Mesendoderm (in vitro differentiated cells): ENCODE measurements around the gene ABHD18.

Source experiments
- DNase-seq: peaks from one replicate; pipeline ENCODE4 v3.0.0; 2013
- H2AK5ac ChIP-seq: 2 replicates; pipeline ENCODE4 v1.6.1; 2013; ENCODE audit warnings: low read length, inconsistent platforms
- H2BK120ac ChIP-seq: 2 replicates; pipeline ENCODE4 v1.6.1; 2013; ENCODE audit warnings: low read depth, mild to moderate bottlenecking, low read length, moderate library complexity, mixed read lengths
- H2BK15ac ChIP-seq: replicated peaks from 2 replicates; pipeline ENCODE4 v1.6.1; 2013; ENCODE audit warnings: low read depth, mild to moderate bottlenecking, moderate library complexity
- H2BK5ac ChIP-seq: 2 replicates; pipeline ENCODE4 v1.6.1; 2013; ENCODE audit warnings: low read length, inconsistent platforms
- H3K18ac ChIP-seq: 2 replicates; pipeline ENCODE4 v1.6.1; 2013; ENCODE audit warnings: mild to moderate bottlenecking, low read length, mixed read lengths
- H3K23ac ChIP-seq: one replicate; pipeline ENCODE4 v1.6.1; 2013; ENCODE audit warnings: low read length
- H3K27ac ChIP-seq: 2 replicates; pipeline ENCODE4 v1.5.1; 2013; ENCODE audit warnings: low read depth, mild to moderate bottlenecking, inconsistent platforms, low read length, moderate library complexity
- H3K27me3 ChIP-seq: 2 replicates; pipeline ENCODE4 v1.6.1; 2013; ENCODE audit warnings: low read length, control low read depth, mild to moderate bottlenecking, inconsistent platforms; ENCODE audit not compliant: insufficient read depth, poor library complexity
- H3K36me3 ChIP-seq: 2 replicates; pipeline ENCODE4 v1.6.1; 2013; ENCODE audit warnings: low read length, inconsistent platforms; ENCODE audit not compliant: control insufficient read depth, insufficient read depth
- H3K4ac ChIP-seq: one replicate; pipeline ENCODE4 v1.6.1; 2013; ENCODE audit warnings: low read depth, mild to moderate bottlenecking, low read length, moderate library complexity
- H3K4me1 ChIP-seq: 2 replicates; pipeline ENCODE4 v1.6.1; 2013; ENCODE audit warnings: low read depth, low read length, inconsistent platforms; ENCODE audit not compliant: control insufficient read depth
- H3K4me2 ChIP-seq: 2 replicates; pipeline ENCODE4 v1.6.1; 2013; ENCODE audit warnings: low read length
- H3K4me3 ChIP-seq: 2 replicates; pipeline ENCODE4 v1.5.1; 2013; ENCODE audit warnings: mild to moderate bottlenecking, low read length
- H3K56ac ChIP-seq: one replicate; pipeline ENCODE4 v1.6.1; 2013; ENCODE audit warnings: low read length
- H3K79me1 ChIP-seq: 2 replicates; pipeline ENCODE4 v1.6.1; 2013; ENCODE audit warnings: low read length, inconsistent platforms
- H3K79me2 ChIP-seq: 2 replicates; pipeline ENCODE4 v1.6.1; 2013; ENCODE audit warnings: mild to moderate bottlenecking, low read length; ENCODE audit not compliant: control insufficient read depth, insufficient read depth
- H3K9ac ChIP-seq: 2 replicates; pipeline ENCODE4 v1.6.1; 2013; ENCODE audit warnings: low read length, inconsistent platforms
- H4K5ac ChIP-seq: one replicate; pipeline ENCODE4 v1.6.1; 2013; ENCODE audit warnings: low read length
- H4K8ac ChIP-seq: one replicate; pipeline ENCODE4 v1.6.1; 2013; ENCODE audit warnings: low read depth, mild to moderate bottlenecking, control low read depth, low read length, moderate library complexity
- WGBS: extraction: QIAGEN DNeasy Blood & Tissue Kit; methylation state at CpG from one replicate; pipeline ENCODE4 v1.1.7; 2013; ENCODE audit warnings: low lambda C conversion rate, missing lambda C conversion rate; ENCODE audit not compliant: insufficient coverage; ENCODE audit errors: extremely low coverage; 5-methylcytosine and 5-hydroxymethylcytosine counted together

The ABHD18 gene

DNA sequence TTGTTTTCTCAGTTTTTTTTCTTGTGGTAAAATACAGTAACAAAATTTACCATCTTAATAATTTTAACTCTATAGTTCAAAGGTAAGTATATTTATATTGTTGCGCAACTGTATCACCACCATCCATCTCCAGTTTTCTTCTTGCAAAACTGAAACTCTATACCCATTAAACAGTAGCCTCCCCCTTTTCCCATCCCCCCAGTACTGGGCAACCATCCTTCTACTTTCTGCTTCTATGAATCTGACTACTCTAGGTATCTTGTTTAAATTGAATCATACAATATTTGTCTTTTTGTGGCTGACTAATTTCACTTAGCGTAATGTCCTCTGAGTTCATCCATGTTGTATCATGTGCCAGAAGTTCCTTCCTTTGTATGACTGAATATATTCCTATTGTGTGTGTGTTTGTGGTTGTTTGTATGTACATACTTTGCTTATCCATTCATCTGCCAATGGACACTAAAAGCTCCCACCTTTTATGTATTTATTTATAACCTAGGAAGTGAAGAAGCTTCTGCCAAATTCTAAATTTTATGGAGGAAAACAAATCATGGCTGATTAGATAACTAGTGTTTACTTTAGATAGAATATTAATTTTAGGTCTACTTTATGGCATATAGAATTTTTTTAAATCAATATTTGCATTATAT lies 10.0 kb downstream of the ABHD18 start:
- Histone ChIP-seq H4K8ac (no peak overlapping the region), H4K5ac (no peak overlapping the region), H3K36me3 (no peaks in the 10 kb centered on the region), H2AK5ac (no peak overlapping the region), H3K79me1 (no peaks in the 10 kb centered on the region), H2BK15ac (no peak overlapping the region), H2BK5ac (no peak overlapping the region), H3K79me2 (no peaks in the 10 kb centered on the region), H3K27ac (no peak overlapping the region), H3K56ac (no peak overlapping the region), H3K4ac (no peak overlapping the region), H3K4me1 (no peaks in the 10 kb centered on the region), H3K4me3 (no peak overlapping the region), H3K4me2 (no peak overlapping the region), H3K18ac (no peak overlapping the region), H2BK120ac (no peak overlapping the region), H3K23ac (no peak overlapping the region), H3K27me3 (no peaks in the 10 kb centered on the region), H3K9ac (no peak overlapping the region)
- no peak for DNase-seq
- WGBS, result no CpG with 5 or more reads among the region's 2 CpGs

DNA sequence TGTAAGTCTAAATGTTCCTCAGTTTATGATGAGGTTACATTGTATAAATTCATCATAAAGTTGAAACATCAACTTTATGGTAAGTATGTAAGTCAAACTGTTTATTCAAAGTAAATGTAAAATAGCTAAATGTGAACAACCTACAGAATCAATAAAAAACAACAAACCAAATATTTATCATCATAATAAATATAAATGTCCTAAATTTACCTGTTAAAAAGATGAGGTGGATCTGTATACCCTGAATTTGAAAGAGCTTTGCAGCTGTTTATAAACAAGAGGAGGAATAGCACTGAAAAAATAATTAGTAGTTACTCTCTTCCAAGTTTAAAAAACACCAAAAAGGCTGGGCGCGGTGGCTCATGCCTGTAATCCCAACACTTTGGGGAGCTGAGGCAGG lies 13.7 kb downstream of the ABHD18 start:
- H3K79me2 ChIP-seq, result no peaks in the 10 kb centered on the region
- no peak overlapping the region for H2BK120ac ChIP-seq
- H3K36me3 ChIP-seq, result no peaks in the 10 kb centered on the region
- H4K5ac ChIP-seq, result no peak overlapping the region
- no peak overlapping the region for H3K23ac ChIP-seq
- H4K8ac ChIP-seq, result no peak overlapping the region
- H3K4me1 ChIP-seq, result no peaks in the 10 kb centered on the region
- no peak overlapping the region for H3K27ac ChIP-seq
- H3K18ac ChIP-seq, result no peak overlapping the region
- no peak overlapping the region for H3K9ac ChIP-seq
- H2AK5ac ChIP-seq, result no peak overlapping the region
- no peak overlapping the region for H2BK5ac ChIP-seq
- no peaks in the 10 kb centered on the region for H3K27me3 ChIP-seq
- H2BK15ac ChIP-seq, result no peak overlapping the region
- no peak overlapping the region for H3K4ac ChIP-seq
- DNase-seq, result no peak
- H3K56ac ChIP-seq, result no peak overlapping the region
- no peaks in the 10 kb centered on the region for H3K79me1 ChIP-seq
- no peak overlapping the region for H3K4me2 ChIP-seq
- WGBS, result no CpG with 5 or more reads among the region's 2 CpGs
- H3K4me3 ChIP-seq, result no peak overlapping the region

DNA sequence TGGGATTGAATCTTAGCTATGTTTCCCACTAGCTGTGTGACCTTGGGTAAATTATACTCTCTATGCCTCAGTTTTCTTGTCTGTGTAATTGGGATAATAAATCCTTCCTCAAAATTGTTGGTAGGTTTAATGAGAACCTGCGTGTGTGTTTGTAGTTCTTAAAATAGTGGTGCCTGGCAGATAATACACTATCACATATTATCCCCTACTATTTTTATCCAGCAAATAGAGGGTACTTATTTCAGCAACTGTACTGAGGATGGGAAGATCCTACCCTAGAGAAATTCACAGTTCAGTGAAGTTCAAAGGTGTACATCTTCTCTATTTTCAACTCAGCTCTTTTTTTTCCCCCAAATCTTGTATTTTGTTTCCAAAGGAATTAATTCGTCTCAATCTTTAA lies 17.2 kb downstream of the ABHD18 start:
- no peak overlapping the region for H3K27ac ChIP-seq
- no peak overlapping the region for H3K18ac ChIP-seq
- H4K8ac ChIP-seq, result no peak overlapping the region
- no peaks in the 10 kb centered on the region for H3K4me1 ChIP-seq
- H4K5ac ChIP-seq, result no peak overlapping the region
- no peak overlapping the region for H3K4ac ChIP-seq
- no peak overlapping the region for H2BK5ac ChIP-seq
- H3K4me3 ChIP-seq, result no peak overlapping the region
- H3K9ac ChIP-seq, result no peak overlapping the region
- H3K4me2 ChIP-seq, result no peak overlapping the region
- H3K23ac ChIP-seq, result no peak overlapping the region
- H3K56ac ChIP-seq, result no peak overlapping the region
- H3K27me3 ChIP-seq, result no peaks in the 10 kb centered on the region
- no peak overlapping the region for H2BK15ac ChIP-seq
- no peaks in the 10 kb centered on the region for H3K36me3 ChIP-seq
- H2AK5ac ChIP-seq, result no peak overlapping the region
- WGBS, result no CpG with 5 or more reads among the region's 2 CpGs
- H3K79me1 ChIP-seq, result no peaks in the 10 kb centered on the region
- no peak for DNase-seq
- H3K79me2 ChIP-seq, result no peaks in the 10 kb centered on the region
- H2BK120ac ChIP-seq, result no peak overlapping the region

DNA sequence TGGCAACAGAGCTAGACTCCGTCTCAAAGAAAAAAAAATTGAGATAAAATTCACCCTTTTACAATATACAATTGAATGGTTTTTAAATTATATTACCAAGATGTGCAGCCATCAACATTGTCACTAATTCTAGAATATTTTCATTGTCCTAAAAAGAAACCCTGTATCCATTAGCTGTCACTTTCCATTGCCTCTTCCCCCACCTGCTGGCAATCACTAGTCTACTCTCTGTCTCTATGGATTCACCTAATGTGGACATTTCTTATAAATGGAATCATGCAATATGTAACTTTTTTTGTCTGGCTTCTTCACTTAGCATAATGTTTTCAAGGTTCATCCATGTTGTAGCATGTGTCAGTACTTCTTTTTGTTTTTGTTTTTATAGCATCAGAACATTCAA lies 20.8 kb downstream of the ABHD18 start:
- no peak overlapping the region for H4K8ac ChIP-seq
- no peak overlapping the region for H3K23ac ChIP-seq
- H2BK5ac ChIP-seq, result no peak overlapping the region
- no peak overlapping the region for H4K5ac ChIP-seq
- no CpG with 5 or more reads among the region's 1 CpG for WGBS
- no peak overlapping the region for H3K4ac ChIP-seq
- no peak overlapping the region for H3K18ac ChIP-seq
- no peak for DNase-seq
- no peak overlapping the region for H3K56ac ChIP-seq
- no peaks in the 10 kb centered on the region for H3K79me2 ChIP-seq
- H3K36me3 ChIP-seq, result no peaks in the 10 kb centered on the region
- H3K27ac ChIP-seq, result no peak overlapping the region
- H3K4me1 ChIP-seq, result no peaks in the 10 kb centered on the region
- H3K4me2 ChIP-seq, result no peak overlapping the region
- no peak overlapping the region for H2BK15ac ChIP-seq
- H2AK5ac ChIP-seq, result no peak overlapping the region
- H3K9ac ChIP-seq, result no peak overlapping the region
- no peaks in the 10 kb centered on the region for H3K27me3 ChIP-seq
- no peak overlapping the region for H3K4me3 ChIP-seq
- H3K79me1 ChIP-seq, result no peaks in the 10 kb centered on the region
- H2BK120ac ChIP-seq, result no peak overlapping the region

DNA sequence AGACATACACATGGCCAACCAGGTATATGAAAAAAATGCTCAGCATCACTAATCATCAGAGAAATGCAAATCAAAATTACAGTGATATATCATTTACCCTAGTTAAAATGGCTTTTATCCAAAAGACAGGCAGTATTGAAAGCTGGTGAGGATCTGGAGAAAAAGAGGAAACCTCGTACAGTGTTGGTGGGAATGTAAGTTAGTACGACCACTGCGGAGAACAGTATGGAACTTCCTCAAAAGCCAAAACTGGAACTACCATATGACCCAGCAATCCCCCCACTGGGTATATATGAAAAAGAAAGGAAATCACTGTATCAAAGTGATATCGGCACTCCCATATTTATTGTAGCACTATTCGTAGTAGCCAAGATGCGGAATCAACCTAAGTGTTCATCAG lies 23.4 kb downstream of the ABHD18 start:
- no peak for DNase-seq
- Histone ChIP-seq H3K23ac (no peak overlapping the region), H3K36me3 (no peaks in the 10 kb centered on the region), H2BK5ac (no peak overlapping the region), H2BK15ac (no peak overlapping the region), H3K56ac (no peak overlapping the region), H2BK120ac (no peak overlapping the region), H3K27ac (no peak overlapping the region), H3K4me2 (no peak overlapping the region), H3K4ac (no peak overlapping the region), H4K5ac (no peak overlapping the region), H3K27me3 (no peaks in the 10 kb centered on the region), H3K79me2 (no peaks in the 10 kb centered on the region), H3K79me1 (no peaks in the 10 kb centered on the region), H3K9ac (no peak overlapping the region), H4K8ac (no peak overlapping the region), H3K4me3 (no peak overlapping the region), H2AK5ac (no peak overlapping the region), H3K18ac (no peak overlapping the region), H3K4me1 (no peaks in the 10 kb centered on the region)
- no CpG with 5 or more reads among the region's 6 CpGs for WGBS

DNA sequence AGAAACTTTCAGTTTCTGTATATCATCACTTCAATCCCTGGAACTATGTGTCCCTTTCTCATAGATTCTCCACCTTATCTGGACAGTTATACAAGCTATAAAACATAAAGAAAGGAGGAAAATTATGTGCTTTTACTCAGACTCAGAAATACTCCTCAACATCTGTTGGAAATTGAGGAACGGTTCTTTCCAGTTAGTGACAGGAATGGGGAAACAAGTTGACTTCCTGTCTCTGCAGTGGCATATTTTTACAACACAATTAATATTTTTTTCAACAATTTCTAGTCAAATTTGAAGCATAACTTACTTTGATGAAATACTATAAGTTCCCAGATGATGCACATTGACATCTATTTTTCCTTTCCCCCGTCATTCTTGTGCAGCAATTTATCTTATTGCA lies 27.9 kb downstream of the ABHD18 start:
- no peak overlapping the region for H4K5ac ChIP-seq
- H3K4ac ChIP-seq, result no peak overlapping the region
- H3K4me2 ChIP-seq, result no peak overlapping the region
- H3K56ac ChIP-seq, result no peak overlapping the region
- no peaks in the 10 kb centered on the region for H3K4me1 ChIP-seq
- no peak overlapping the region for H3K23ac ChIP-seq
- H2BK120ac ChIP-seq, result no peak overlapping the region
- no peak overlapping the region for H2BK15ac ChIP-seq
- no peaks in the 10 kb centered on the region for H3K36me3 ChIP-seq
- H4K8ac ChIP-seq, result no peak overlapping the region
- H3K9ac ChIP-seq, result no peak overlapping the region
- H3K79me1 ChIP-seq, result no peaks in the 10 kb centered on the region
- no peak overlapping the region for H3K4me3 ChIP-seq
- no peak overlapping the region for H2BK5ac ChIP-seq
- H3K27me3 ChIP-seq, result no peaks in the 10 kb centered on the region
- no peaks in the 10 kb centered on the region for H3K79me2 ChIP-seq
- no peak for DNase-seq
- H2AK5ac ChIP-seq, result no peak overlapping the region
- H3K27ac ChIP-seq, result no peak overlapping the region
- no peak overlapping the region for H3K18ac ChIP-seq
- WGBS, result no CpG with 5 or more reads among the region's 2 CpGs
